Lung (tissue), 12 donors: ENCODE data around the gene FUT1. TPM values are rescaled to one million over a fixed set of nuclear protein-coding genes. Genes with fewer than 3 reads are reported as not detected.

Experiments used
- ATAC-seq: fragments of 200-7000 bp; cut with Tn5 transposase; one replicate; pipeline ENCODE4 v1.9.1; 2020; ENCODE audit warnings: moderate number of reproducible peaks; ENCODE audit not compliant: insufficient read depth, low FRiP score
- DNase-seq, 3 donors: peaks; one replicate each; pipeline ENCODE4 v3.0.0-alpha.2; 2013 to 2017
- H3K27ac ChIP-seq, 2 donors: one replicate each; pipeline ENCODE4 v1.5.1; 2013; ENCODE audit warnings: mild to moderate bottlenecking in 2 of 2, moderate library complexity in 2 of 2, control low read depth in 1 of 2, inconsistent platforms in 1 of 2, low read depth in 1 of 2, low read length in 1 of 2
- H3K27me3 ChIP-seq, 3 donors: one replicate each; pipeline ENCODE4 v1.5.1; 2013; ENCODE audit warnings: low read length in 2 of 3; ENCODE audit not compliant: control insufficient read depth in 3 of 3, insufficient read depth in 3 of 3
- H3K36me3 ChIP-seq, 4 donors: one replicate each; pipeline ENCODE4 v1.5.1; 2013; ENCODE audit warnings: low read length in 4 of 4, mild to moderate bottlenecking in 1 of 4, moderate library complexity in 1 of 4; ENCODE audit not compliant: control insufficient read depth in 4 of 4, insufficient read depth in 4 of 4
- H3K4me1 ChIP-seq, 5 donors: one replicate each; pipeline ENCODE4 v1.5.1; 2013; ENCODE audit warnings: low read length in 5 of 5, mild to moderate bottlenecking in 2 of 5, moderate library complexity in 1 of 5; ENCODE audit not compliant: control insufficient read depth in 5 of 5, insufficient read depth in 5 of 5
- H3K4me3 ChIP-seq: one replicate; pipeline ENCODE4 v1.5.1; 2013; ENCODE audit warnings: mild to moderate bottlenecking, control low read depth, moderate library complexity
- H3K9ac ChIP-seq, 2 donors: one replicate each; pipeline ENCODE4 v1.5.1; 2013; ENCODE audit warnings: low read length in 2 of 2, control low read depth in 1 of 2; ENCODE audit not compliant: insufficient read depth in 1 of 2
- H3K9me3 ChIP-seq, 4 donors: one replicate each; pipeline ENCODE4 v1.5.1; 2013; ENCODE audit warnings: low read length in 3 of 4, mild to moderate bottlenecking in 1 of 4, moderate library complexity in 1 of 4; ENCODE audit not compliant: control insufficient read depth in 4 of 4, insufficient read depth in 3 of 4
- WGBS, 2 donors: extraction: QIAGEN DNeasy Blood & Tissue Kit; methylation state at CpG; one replicate each; pipeline ENCODE4 v1.1.7; 2013; 5-methylcytosine and 5-hydroxymethylcytosine counted together
- polyA plus RNA-seq, 2 donors: library from polyadenylated mRNA; stranded (reverse); fragments of 200-250 nt; gene quantifications; one replicate each; pipeline ENCODE4 v1.2.1, GENCODE V29; 2013
- total RNA-seq, 2 donors: library from RNA; depleted of rRNA in 1 of 2; stranded (reverse); fragments of >200 nt in 1 of 2; gene quantifications; one replicate each; pipeline ENCODE4 v1.2.1, GENCODE V29; 2014 to 2021
- TF ChIP-seq, protein P1 (sequence below): IDR thresholded peaks from 2 replicates; pipeline ENCODE4 v1.5.1; 2012; ENCODE audit warnings: mild to moderate bottlenecking; ENCODE audit errors: control extremely low read depth, extremely low read depth
- donor health status: control.
- donor health status: control.
- donor health status: Bipolar disorder and iron deficiency.
- donor health status: healthy.
- donor health status: DM: yes; HTN: yes; CAD: no.

Gene FUT1
- total and polyA plus RNA-seq, 4 donors, result 5.1 to 12.4 (median 7.1) TPM

DNA sequence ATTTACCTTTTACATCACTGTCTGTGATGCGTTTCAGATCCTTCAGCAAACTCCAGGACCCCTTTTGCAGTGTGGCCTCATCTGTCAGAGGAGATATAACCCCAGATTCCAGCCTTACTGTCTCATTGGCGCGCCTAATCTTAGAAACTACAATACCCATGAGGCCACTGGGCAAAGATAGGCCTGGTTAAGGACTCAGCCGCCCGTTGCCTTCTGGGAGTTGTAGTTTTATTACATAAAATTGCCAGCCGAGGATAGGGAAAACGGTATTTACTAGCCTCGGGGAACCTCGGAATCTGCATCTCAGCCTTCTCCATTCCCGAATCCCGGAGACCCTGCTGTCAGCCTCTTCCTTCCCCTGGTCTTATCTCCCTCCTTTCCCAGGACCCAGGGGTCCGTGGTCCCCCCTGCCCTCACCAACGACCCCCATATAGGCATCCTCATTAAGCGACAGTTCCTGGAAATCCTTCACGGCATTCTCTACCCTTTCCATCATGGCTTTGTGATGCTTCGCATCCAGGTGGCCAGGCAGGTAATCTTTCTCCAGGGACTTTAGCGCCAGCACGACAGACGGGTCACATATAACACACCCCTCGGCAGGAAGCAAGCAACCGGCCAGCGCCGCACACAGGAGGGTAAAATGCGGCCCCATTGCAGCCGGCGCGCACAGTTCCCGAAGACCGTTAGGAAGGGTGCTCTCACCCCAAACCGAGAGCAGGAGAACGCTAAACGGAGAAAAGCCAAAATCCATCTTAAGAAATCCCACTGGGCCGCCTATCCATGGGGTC lies 7.0 kb downstream of the FUT1 start:
- Histone ChIP-seq H3K4me3 (no peak overlapping the region), H3K4me1 (peaks cover 0 to 14% (median 5%) of the 10 kb centered on the region in 5 donors), H3K9ac (no peak overlapping the region), H3K9me3 (peaks cover 0 to 2% (median 0%) of the 10 kb centered on the region in 4 donors), H3K27me3 (peaks cover 0 to 18% (median 12%) of the 10 kb centered on the region in 3 donors), H3K36me3 (peaks cover 0 to 9% (median 0%) of the 10 kb centered on the region in 4 donors), H3K27ac (no peak overlapping the region)
- TF ChIP-seq, protein P1, sequence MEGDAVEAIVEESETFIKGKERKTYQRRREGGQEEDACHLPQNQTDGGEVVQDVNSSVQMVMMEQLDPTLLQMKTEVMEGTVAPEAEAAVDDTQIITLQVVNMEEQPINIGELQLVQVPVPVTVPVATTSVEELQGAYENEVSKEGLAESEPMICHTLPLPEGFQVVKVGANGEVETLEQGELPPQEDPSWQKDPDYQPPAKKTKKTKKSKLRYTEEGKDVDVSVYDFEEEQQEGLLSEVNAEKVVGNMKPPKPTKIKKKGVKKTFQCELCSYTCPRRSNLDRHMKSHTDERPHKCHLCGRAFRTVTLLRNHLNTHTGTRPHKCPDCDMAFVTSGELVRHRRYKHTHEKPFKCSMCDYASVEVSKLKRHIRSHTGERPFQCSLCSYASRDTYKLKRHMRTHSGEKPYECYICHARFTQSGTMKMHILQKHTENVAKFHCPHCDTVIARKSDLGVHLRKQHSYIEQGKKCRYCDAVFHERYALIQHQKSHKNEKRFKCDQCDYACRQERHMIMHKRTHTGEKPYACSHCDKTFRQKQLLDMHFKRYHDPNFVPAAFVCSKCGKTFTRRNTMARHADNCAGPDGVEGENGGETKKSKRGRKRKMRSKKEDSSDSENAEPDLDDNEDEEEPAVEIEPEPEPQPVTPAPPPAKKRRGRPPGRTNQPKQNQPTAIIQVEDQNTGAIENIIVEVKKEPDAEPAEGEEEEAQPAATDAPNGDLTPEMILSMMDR, result no peak
- DNase-seq (peak; percentile 61 to 71 (median 67)), ATAC-seq (no peak)
- WGBS, 2 donors, result 36 to 38% methylated on average over 33 of the region's 33 CpGs

DNA sequence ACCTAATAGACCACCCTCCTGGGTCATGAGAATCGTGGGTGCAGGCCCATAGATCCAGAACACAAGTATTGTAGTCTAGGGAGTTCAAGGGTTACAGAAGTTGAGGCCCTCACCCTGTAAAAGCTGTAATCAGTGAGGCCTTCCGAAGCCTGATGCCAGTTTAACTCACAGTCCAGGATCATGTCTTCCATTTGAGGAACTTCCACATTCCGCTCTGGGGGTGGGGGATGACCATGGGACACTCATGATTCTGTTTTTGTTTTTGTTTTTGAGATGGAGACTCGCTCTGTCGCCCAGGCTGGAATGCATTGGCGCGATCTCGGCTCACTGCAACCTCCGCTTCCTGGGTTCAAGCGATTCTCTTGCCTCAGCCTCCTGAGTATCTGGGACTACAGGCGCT lies 10.3 kb downstream of the FUT1 start:
- ATAC-seq (no peak), DNase-seq (no peak)
- peaks cover 0 to 2% (median 0%) of the 10 kb centered on the region in 4 donors for H3K9me3 ChIP-seq
- WGBS, 2 donors, result 91 to 92% methylated on average over 11 of the region's 11 CpGs
- H3K36me3 ChIP-seq, result no peaks in the 10 kb centered on the region
- no peak overlapping the region for H3K9ac ChIP-seq
- TF ChIP-seq, protein P1, result no peak
- peak overlapping the region; percentile 2 to 64 for H3K27ac ChIP-seq
- no peak overlapping the region for H3K4me3 ChIP-seq
- H3K4me1 ChIP-seq, result peaks cover 0 to 19% (median 2%) of the 10 kb centered on the region in 5 donors
- H3K27me3 ChIP-seq, result peaks cover 0 to 21% (median 19%) of the 10 kb centered on the region in 3 donors

DNA sequence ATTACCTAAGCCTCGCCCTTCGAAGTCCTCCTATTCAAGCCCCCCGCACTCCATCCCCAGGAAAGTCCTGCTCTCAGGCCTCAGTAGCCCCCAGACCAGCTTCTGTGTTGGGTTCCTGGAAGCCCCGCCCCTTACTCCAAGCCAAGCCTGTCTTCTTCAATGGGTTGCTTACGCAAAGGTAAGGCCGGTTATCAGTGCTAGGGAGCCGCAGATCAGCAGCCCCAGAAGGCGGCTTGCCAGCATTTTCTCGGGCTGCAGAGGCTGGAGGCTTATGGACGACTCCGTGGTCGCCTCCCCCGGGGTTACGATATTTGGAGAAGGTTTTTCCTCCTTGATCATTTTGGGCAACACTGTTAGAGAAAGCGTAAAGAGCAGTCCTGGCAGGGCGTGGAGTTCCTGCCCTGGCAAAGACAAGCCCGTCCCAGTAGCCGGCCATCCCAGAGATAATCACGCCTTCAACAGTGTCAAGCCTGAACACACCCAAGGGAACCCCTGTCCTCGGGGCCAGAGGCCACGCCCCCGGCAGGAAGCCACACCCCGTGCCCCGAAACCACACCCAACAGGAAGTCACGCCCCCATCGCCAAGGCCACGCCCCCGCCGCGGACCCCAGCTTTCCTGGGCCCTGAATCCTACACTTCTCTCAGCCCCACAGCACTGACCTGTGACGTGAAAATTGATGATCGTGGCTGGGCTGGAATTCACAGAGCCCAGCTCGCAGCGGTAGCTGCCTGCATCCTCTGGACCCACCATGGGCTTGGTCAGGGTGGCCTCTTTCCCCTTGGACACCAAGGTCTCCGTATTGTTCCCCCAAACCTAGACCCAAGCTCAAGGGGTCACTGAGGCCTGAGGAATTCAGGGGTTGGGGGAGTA lies 11.1 kb downstream of the FUT1 start:
- Histone ChIP-seq H3K27ac (peak overlapping the region; percentile 78 to 80), H3K36me3 (peaks cover 0 to under 1% (median 0%) of the 10 kb centered on the region in 4 donors), H3K9me3 (peaks cover 0 to under 1% (median 0%) of the 10 kb centered on the region in 4 donors), H3K4me3 (peak overlapping the region; percentile 22), H3K9ac (no peak overlapping the region), H3K27me3 (peaks cover 0 to 19% (median 19%) of the 10 kb centered on the region in 3 donors), H3K4me1 (peaks cover 0 to 21% (median 2%) of the 10 kb centered on the region in 5 donors)
- DNase-seq, result no peak
- 35 to 40% methylated on average over 35 of the region's 35 CpGs for WGBS, 2 donors
- ATAC-seq, result no peak
- TF ChIP-seq, protein P1, result no peak
